Activated CD8-positive, alpha-beta memory T cell treated with anti-CD3 and anti-CD28 coated beads, Interleukin-2, amount 10 ng/mL, durations not matched to agents 7 days and 5 days (primary cell): ENCODE data around the gene KRT78. TPM values are rescaled to one million over a fixed set of nuclear protein-coding genes. Genes with fewer than 3 reads are reported as not detected.
"Not testable (repeated sequence)": the region's sequence is repeated elsewhere in the genome, so short reads cannot be mapped to it uniquely, and the experiment has no call there.

Source experiments
- ATAC-seq: fragments of 150-1000 bp; cut with Tn5 transposase; one replicate; pipeline ENCODE4 v1.10.0; 2021; ENCODE audit warnings: moderate library complexity
- CTCF ChIA-PET: fragments of 350-600 bp; sonication (Branson Sonifier 250); formaldehyde crosslinking; loops from one replicate; lab custom pipeline; 2021; ENCODE audit warnings: antibody characterized with exemption; lab: Charles Lee
- DNase-seq: peaks from one replicate; pipeline ENCODE4 v3.0.0-alpha.2; 2020
- H3K27ac Mint-ChIP-seq: one replicate; pipeline ENCODE4 v1.8.0; 2021; ENCODE audit warnings: mild to moderate bottlenecking, mixed read lengths
- H3K27me3 Mint-ChIP-seq: one replicate; pipeline ENCODE4 v1.8.0; 2021; ENCODE audit warnings: mixed read lengths
- H3K36me3 Mint-ChIP-seq: one replicate; pipeline ENCODE4 v1.8.0; 2021; ENCODE audit warnings: mild to moderate bottlenecking, mixed read lengths
- H3K4me1 Mint-ChIP-seq: one replicate; pipeline ENCODE4 v1.8.0; 2021; ENCODE audit warnings: mixed read lengths
- H3K4me3 Mint-ChIP-seq: one replicate; pipeline ENCODE4 v1.8.0; 2021; ENCODE audit warnings: mild to moderate bottlenecking, moderate library complexity, mixed read lengths
- H3K9me3 Mint-ChIP-seq: one replicate; pipeline ENCODE4 v1.8.0; 2022; ENCODE audit warnings: low read depth, mixed read lengths
- total RNA-seq, 2 experiments: library from RNA; stranded (reverse); gene quantifications; one replicate each; pipeline ENCODE4 v1.2.3, GENCODE V29; 2021

KRT78 gene
- total RNA-seq, 2 experiments from 2014 or later, result not detected

- Mint-ChIP-seq H3K4me1 (peaks cover 7% of the 10 kb centered on the region), H3K36me3 (no peaks in the 10 kb centered on the region), H3K27me3 (peaks cover 8% of the 10 kb centered on the region), H3K27ac (no peak overlapping the region), H3K9me3 (no peaks in the 10 kb centered on the region), H3K4me3 (no peak overlapping the region)
- ATAC-seq, result no peak
- CTCF ChIA-PET, result no interaction called here
- no peak for DNase-seq
Measured at GRCh38 chr12:52796839-52797528, 51.8 kb downstream of the KRT78 start.

DNA sequence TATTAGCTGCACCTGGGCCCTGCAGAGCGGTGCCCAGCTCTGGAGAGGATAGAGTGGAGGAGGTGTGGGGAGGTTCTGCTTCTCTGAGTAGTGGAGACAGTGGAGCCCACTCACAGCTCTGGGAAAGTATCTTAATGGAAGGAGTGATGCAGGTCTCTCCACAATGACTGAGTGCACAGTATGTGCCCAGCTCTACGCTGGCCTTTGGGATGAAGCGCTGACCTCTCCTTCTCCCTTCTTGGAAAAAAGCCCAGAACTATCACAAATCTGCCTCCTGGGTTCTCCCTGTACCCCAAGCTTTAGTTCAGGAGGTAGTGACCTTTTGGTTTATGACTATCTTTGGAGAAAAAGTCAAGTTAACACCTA lies 52.4 kb downstream of the KRT78 start:
- CTCF ChIA-PET, result no interaction called here
- ATAC-seq (no peak), DNase-seq (no peak)
- Mint-ChIP-seq H3K27ac (no peak overlapping the region), H3K36me3 (no peaks in the 10 kb centered on the region), H3K27me3 (peaks cover 12% of the 10 kb centered on the region), H3K9me3 (no peaks in the 10 kb centered on the region), H3K4me3 (no peak overlapping the region), H3K4me1 (peaks cover 7% of the 10 kb centered on the region)

DNA sequence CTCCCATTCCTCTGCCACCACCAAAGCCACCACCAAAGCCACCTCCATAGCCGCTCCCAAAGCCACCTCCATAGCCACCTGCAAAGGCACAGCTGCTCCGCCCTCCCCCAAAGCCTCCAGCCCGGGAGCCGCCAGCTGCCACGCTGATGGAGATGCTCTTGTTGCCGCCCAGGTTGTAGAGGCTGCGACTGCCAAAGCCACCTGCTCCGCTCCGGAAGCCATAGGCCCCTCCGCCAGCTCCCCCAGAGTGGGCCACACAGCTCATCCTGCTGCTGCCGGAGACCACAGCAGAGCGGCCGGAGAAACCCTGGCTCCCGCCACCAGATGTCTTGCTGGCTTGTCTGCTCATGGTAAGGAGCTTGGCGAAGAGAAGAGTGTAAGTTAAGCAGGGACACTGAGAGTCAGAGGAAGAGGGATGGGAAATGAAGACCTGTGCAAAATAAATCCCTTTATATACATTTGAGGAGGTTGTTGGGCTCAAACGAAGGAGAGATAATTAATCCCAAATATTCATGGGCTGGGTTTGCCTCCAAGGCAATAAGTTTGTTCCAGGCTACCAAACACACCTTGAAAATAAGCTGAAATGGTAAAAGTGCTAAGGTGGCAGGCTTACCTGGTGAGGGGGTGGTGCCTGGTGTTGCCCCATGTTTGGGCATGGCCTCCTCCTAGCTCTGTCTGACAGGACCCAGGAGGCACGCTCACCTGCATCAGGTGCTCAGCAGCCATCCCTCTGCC lies 52.9 kb downstream of the KRT78 start, which contains the start of gene KRT3:
TSS of gene KRT3 (minus strand) at position 424 of the 735 bp plus-strand sequence. CDS start at position 349, 75 bp downstream.
- H3K9me3 Mint-ChIP-seq, result no peaks in the 10 kb centered on the region
- H3K4me1 Mint-ChIP-seq, result peaks cover 7% of the 10 kb centered on the region
- no peak for ATAC-seq
- H3K27me3 Mint-ChIP-seq, result peaks cover 13% of the 10 kb centered on the region
- CTCF ChIA-PET, result no interaction called here
- no peak within 1 kb of the TSS for H3K4me3 Mint-ChIP-seq
- no peaks in the 10 kb centered on the region for H3K36me3 Mint-ChIP-seq
- no peak for DNase-seq
- H3K27ac Mint-ChIP-seq, result no peak within 1 kb of the TSS

DNA sequence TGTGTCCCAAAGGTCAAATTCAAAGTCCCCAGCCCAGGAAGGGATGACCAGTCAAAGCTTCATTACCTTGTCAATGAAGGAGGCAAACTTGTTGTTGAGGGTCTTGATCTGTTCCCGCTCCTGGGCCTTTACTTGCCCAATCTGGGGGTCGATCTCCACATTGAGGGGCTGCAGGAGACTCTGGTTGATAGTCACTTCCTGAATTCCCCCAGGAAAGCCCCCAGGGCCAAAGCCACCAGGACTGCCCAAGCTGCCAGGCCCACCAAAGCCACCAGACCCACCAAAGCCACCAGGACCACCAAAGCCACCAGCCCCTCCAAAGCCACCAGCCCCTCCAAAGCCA lies 53.5 kb downstream of the KRT78 start:
- H3K27me3 Mint-ChIP-seq, result peaks cover 18% of the 10 kb centered on the region
- H3K9me3 Mint-ChIP-seq, CTCF ChIA-PET, H3K36me3 Mint-ChIP-seq, H3K4me3 Mint-ChIP-seq, H3K4me1 Mint-ChIP-seq, ATAC-seq, H3K27ac Mint-ChIP-seq, DNase-seq: not testable (repeated sequence)

DNA sequence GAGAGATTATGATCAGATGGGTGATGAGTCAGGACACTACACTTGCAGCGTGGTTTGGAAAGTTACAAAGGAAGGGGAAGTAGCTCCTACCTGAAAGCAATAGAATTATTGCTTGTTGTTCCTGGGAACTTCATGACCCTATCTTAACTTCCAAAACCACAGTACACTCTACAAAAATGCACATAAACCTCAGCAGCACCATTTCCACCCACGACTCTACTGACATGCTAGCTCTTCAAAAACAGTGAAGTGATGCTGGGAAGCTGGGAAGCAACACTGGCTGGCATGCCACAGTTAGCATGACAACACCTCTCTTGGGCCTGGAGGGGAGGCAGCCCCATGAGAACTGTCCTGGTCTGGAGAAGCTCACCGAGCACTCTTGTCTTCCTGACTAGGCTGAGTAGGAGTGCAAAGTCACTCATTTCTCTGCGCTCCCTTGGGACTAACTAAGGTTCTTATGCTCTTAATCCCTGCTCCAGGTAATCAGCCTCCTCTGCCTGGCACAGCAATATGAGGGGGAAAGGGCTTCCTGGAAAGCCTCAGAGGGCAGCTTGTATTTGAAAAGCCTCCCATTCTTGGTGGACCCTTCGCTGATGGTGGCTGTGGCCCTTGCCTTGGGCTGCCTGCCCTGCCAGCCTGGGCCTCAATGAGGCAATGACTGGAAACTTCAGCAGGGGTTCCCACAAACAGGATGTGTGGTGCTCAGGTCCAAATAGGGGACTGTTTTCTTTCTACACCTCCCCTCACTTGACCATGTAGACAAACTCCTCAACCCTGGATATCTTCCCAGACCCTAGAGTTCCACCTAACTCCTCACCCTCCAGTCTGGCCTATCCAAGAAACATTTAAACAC lies 54.1 kb downstream of the KRT78 start:
- no peak for ATAC-seq
- Mint-ChIP-seq H3K36me3 (no peaks in the 10 kb centered on the region), H3K9me3 (no peaks in the 10 kb centered on the region), H3K27me3 (peaks cover 23% of the 10 kb centered on the region), H3K4me1 (peaks cover 7% of the 10 kb centered on the region), H3K27ac (no peak overlapping the region), H3K4me3 (no peak overlapping the region)
- no peak for DNase-seq
- CTCF ChIA-PET, result no interaction called here

DNA sequence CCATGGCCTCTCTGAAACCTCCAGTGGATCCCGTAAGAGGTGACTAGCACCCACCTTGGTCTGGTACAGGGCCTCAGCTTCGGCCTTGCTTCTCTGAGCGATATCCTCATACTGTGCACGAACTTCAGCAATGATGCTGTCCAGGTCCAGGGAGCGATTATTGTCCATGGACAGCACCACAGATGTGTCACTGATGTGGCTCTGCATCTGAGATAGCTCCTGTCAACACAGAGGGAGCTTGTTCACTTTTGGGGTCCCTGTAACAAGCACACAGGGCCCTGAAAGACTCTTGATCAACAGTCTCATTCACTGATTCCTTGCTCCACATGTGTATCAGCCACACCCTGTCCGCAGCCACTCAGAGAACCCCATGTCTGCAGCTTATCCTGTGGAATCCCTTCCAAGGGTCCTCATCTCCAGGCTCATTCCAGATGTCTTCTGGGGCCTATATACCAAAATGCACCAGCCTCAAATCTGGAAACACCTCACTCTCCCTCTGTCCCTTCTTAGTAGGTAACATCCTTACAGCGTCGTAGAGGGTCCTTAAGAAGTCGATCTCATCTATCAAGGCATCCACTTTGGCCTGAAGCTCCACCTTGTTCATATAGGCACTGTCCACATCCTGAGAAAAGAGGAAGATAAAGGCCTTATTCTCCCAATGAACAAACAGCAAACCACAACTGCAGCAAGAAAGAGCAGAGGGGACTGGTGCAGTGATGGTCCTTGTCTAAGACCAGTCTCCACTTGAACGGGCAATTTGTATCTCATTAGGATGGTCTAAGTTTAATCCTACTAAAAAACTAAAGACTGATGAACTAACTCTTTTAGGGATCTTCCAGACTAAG lies 56.4 kb downstream of the KRT78 start:
- H3K4me3 Mint-ChIP-seq, result no peak overlapping the region
- peaks cover 37% of the 10 kb centered on the region for H3K27me3 Mint-ChIP-seq
- ATAC-seq, result no peak
- CTCF ChIA-PET, result no interaction called here
- no peak for DNase-seq
- H3K27ac Mint-ChIP-seq, result no peak overlapping the region
- no peaks in the 10 kb centered on the region for H3K9me3 Mint-ChIP-seq
- H3K36me3 Mint-ChIP-seq, result no peaks in the 10 kb centered on the region
- H3K4me1 Mint-ChIP-seq, result peaks cover 7% of the 10 kb centered on the region

DNA sequence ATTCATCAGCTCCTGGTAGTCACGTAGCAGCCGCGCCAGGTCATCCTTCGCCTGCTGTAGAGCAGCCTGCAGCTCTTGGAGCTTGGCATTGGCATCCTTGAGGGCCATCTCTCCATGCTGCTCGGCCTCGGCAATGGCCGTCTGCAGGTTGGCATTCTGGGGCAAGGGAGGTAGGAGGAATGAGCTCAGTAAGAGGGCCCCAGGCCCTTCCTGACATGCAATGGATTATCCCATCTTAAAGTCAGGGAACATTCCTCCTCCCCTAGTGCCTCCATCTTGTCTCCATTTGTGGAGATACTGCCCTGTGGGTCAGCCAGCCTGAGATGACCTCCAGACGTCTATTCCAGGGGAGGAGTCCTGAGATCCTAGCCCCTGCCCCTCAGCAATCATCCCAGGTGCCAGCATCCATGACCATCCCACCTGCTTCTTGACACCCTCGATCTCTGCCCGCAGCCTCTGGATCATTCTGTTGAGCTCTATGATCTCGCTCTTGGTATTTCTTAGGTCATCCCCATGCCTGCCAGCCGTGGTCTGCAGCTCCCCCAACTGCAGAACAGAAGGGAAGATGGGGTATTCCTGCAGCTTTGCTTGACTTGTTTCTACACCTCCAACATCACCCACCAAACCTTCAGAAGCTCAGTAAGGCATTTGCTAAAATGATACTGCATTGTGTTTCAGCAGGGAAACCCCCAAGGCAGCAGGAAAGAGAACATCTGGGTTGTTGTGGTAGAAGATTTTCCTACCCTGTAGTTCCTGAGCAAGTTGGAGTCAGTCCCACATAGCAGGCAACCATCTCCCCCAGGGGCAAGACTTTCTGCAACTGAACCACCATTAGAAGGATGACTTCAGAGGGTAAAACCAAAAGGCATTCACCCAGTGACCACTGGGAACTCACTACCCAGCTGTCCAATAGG lies 57.3 kb downstream of the KRT78 start:
- Mint-ChIP-seq H3K36me3 (no peaks in the 10 kb centered on the region), H3K27ac (no peak overlapping the region), H3K9me3 (no peaks in the 10 kb centered on the region), H3K27me3 (peaks cover 37% of the 10 kb centered on the region), H3K4me1 (peaks cover 7% of the 10 kb centered on the region), H3K4me3 (no peak overlapping the region)
- ATAC-seq (no peak), DNase-seq (no peak)
- CTCF ChIA-PET, result interaction anchor here (0.5 kb wide), 1 partner anchor 144 kb away, joined by 4 read pairs; no protein-coding TSS in a partner anchor

DNA sequence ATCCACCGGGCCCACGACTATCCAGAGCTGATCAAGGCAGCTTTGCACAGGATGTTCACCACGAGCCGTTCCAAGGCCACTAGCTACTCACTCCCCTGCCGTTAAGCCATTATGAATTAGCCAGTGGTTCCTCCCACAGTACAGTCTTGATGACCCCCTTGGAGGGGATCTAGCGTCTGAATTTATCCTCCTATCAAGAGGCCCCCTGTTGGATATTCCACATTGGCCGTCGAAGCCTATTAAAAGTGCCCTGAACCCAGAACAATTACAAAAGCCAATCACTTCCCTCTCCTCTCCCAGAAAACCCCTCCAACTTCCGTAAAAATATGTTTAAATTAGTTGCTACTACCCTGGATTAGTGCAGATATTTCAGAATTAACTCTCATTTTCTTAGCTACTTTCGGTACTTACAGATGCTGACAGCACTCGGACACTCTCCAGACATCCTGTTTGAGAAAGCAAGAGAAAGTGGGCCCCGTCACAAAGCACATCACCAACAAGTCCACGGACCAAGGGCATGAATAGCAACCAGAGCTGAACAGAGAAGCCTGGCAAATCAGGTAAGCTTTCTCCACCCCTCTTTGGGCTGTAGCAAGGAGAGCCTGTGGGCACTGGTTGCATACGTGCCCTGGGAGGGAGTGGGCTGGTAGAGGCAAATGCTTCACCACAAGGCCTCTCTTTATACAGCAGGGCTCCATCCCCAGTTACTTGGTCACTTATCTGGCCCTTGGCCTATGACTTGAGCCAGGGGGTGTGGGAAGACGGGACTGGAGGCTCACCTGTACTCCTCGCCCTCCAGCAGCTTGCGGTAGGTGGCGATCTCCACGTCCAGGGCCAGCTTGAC lies 58.1 kb downstream of the KRT78 start:
- no peaks in the 10 kb centered on the region for H3K36me3 Mint-ChIP-seq
- H3K27me3 Mint-ChIP-seq, result peaks cover 39% of the 10 kb centered on the region
- no peak overlapping the region for H3K4me3 Mint-ChIP-seq
- ATAC-seq (no peak), DNase-seq (no peak)
- no peaks in the 10 kb centered on the region for H3K9me3 Mint-ChIP-seq
- H3K4me1 Mint-ChIP-seq, result peaks cover 7% of the 10 kb centered on the region
- H3K27ac Mint-ChIP-seq, result no peak overlapping the region
- CTCF ChIA-PET, result interaction anchor here (0.5 kb wide), 1 partner anchor 145 kb away, joined by 4 read pairs; no protein-coding TSS in a partner anchor

- H3K4me3 Mint-ChIP-seq, result no peak overlapping the region
- CTCF ChIA-PET, result no interaction called here
- H3K36me3 Mint-ChIP-seq, result no peaks in the 10 kb centered on the region
- peaks cover 48% of the 10 kb centered on the region for H3K27me3 Mint-ChIP-seq
- ATAC-seq, result no peak
- DNase-seq, result no peak
- H3K9me3 Mint-ChIP-seq, result no peaks in the 10 kb centered on the region
- H3K27ac Mint-ChIP-seq, result no peak overlapping the region
- H3K4me1 Mint-ChIP-seq, result peaks cover 7% of the 10 kb centered on the region
Measured at GRCh38 chr12:52789637-52790426, 59.0 kb downstream of the KRT78 start.

DNA sequence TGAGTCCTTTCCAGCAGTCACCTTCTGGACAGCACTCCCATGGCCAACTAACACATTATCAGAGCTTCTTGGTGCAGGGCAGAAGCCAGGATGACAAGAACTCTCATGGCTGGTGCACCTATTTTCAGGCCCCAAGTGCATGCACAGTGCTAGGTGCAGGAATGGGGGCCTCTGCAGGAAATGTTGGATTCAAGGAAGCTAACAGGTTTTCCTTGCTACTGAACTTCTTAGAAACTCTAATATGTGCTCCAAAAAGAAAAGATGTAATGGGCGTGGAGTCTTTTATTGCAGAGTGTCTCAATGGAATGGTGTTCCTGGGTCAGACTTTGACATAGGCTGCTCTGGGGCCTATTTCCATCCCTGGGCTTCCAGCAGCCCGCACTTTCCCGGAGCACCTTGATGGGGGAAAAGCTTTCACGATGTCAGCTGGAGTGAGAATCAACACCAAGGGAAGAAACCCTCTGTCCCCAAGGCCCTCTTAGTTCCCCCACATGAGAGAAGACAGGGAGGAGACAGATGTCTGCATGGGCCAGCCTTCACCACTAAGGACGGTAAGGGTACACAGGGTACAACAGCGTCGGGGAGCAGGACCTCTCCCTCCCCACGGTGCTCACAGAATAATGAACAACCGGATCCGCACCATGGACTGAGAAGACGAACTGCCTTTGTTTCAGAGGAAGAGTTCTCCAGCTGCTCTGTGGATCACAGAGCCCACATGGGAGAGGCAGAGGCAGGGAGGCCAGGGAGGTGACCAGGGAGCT lies 59.7 kb downstream of the KRT78 start:
- CTCF ChIA-PET, result no interaction called here
- Mint-ChIP-seq H3K4me3 (no peak overlapping the region), H3K4me1 (peaks cover under 1% of the 10 kb centered on the region), H3K9me3 (no peaks in the 10 kb centered on the region), H3K27me3 (peaks cover 49% of the 10 kb centered on the region), H3K27ac (no peak overlapping the region), H3K36me3 (no peaks in the 10 kb centered on the region)
- ATAC-seq, result no peak
- DNase-seq, result no peak
